Natural killer cell (primary cell): ENCODE data around the gene CD48. TPM values are rescaled to one million over a fixed set of nuclear protein-coding genes. Genes with fewer than 3 reads are reported as not detected.
A peak's percentile ranks its signal among the peaks of the same experiment; 100 is the strongest.

ENCODE experiments used
- ATAC-seq, 3 donors: fragments of 150-1000 bp in 2 of 3; fragments of 200-7000 bp in 1 of 3; cut with Tn5 transposase; 1 replicate in 1 of 3; 2 replicates in 2 of 3; pipeline ENCODE4 v1.10.0; 2021; ENCODE audit warnings: mild to moderate bottlenecking in 2 of 3, moderate library complexity in 2 of 3
- DNase-seq, 2 donors: peaks; one replicate each; pipeline versions ENCODE4 v3.0.0 to v3.0.0-alpha.2; 2013 to 2021; ENCODE audit warnings: mixed read lengths in 1 of 2
- H3K27ac ChIP-seq: one replicate; pipeline ENCODE4 v1.5.1; 2013; ENCODE audit warnings: mild to moderate bottlenecking, low read length
- H3K27me3 ChIP-seq: one replicate; pipeline ENCODE4 v1.6.1; 2013; ENCODE audit warnings: low read length; ENCODE audit not compliant: control insufficient read depth, insufficient read depth
- H3K36me3 ChIP-seq: one replicate; pipeline ENCODE4 v1.6.1; 2013; ENCODE audit warnings: low read length; ENCODE audit not compliant: control insufficient read depth, insufficient read depth
- H3K4me1 ChIP-seq: one replicate; pipeline ENCODE4 v1.6.1; 2013; ENCODE audit warnings: low read length; ENCODE audit not compliant: control insufficient read depth, insufficient read depth
- H3K4me3 ChIP-seq: one replicate; pipeline ENCODE4 v1.5.1; 2013; ENCODE audit warnings: low read length
- H3K9me3 ChIP-seq: one replicate; pipeline ENCODE4 v1.6.1; 2013; ENCODE audit warnings: low read length; ENCODE audit not compliant: control insufficient read depth, insufficient read depth
- H3K27ac Mint-ChIP-seq, 2 donors: one replicate each; pipeline ENCODE4 v1.8.0; 2022; ENCODE audit warnings: mild to moderate bottlenecking in 2 of 2, mixed read lengths in 2 of 2, moderate library complexity in 1 of 2
- H3K27me3 Mint-ChIP-seq, 2 donors: one replicate each; pipeline ENCODE4 v1.8.0; 2022; ENCODE audit warnings: low read depth in 2 of 2, mixed read lengths in 2 of 2
- H3K36me3 Mint-ChIP-seq: one replicate; pipeline ENCODE4 v1.8.0; 2022; ENCODE audit warnings: mixed read lengths
- H3K4me1 Mint-ChIP-seq, 2 donors: one replicate each; pipeline ENCODE4 v1.8.0; 2022; ENCODE audit warnings: mixed read lengths in 2 of 2
- H3K4me3 Mint-ChIP-seq: one replicate; pipeline ENCODE4 v1.8.0; 2022; ENCODE audit warnings: mild to moderate bottlenecking, moderate library complexity, mixed read lengths
- H3K9me3 Mint-ChIP-seq, 2 donors: one replicate each; pipeline ENCODE4 v1.8.0; 2022; ENCODE audit warnings: mixed read lengths in 2 of 2
- WGBS: methylation state at CpG from one replicate; pipeline ENCODE4 v1.1.7; 2013; ENCODE audit warnings: missing lambda C conversion rate; ENCODE audit not compliant: insufficient coverage; 5-methylcytosine and 5-hydroxymethylcytosine counted together
- intact Hi-C: fragments of 100-400 bp; cut with micrococcal nuclease; formaldehyde crosslinking; loops from one replicate; pipeline ENCODE4 v1.14.2; 2022
- total RNA-seq, 4 donors: library from RNA; stranded (reverse); fragments of 120-200 nt in 1 of 4; gene quantifications; one replicate each; pipeline versions ENCODE4 v1.2.3 to v1.2.4, GENCODE V29; 2013 to 2022
- TF ChIP-seq, protein P1 (sequence below): fragments of 200-600 bp; IDR thresholded peaks from one replicate; pipeline ENCODE4 v1.8.0; 2022; ENCODE audit warnings: antibody characterized with exemption

The CD48 gene
- total RNA-seq, 3 donors from 2014 or later (not counting 1 experiment from before 2014, with no cell fraction given): 213 to 249 (median 223) TPM

- no peak overlapping the region for H3K4me3 Mint-ChIP-seq
- Histone ChIP-seq H3K27ac (no peak overlapping the region), H3K4me1 (peaks cover 53% of the 10 kb centered on the region), H3K9me3 (no peaks in the 10 kb centered on the region), H3K36me3 (peaks cover 68% of the 10 kb centered on the region), H3K4me3 (no peak overlapping the region), H3K27me3 (no peaks in the 10 kb centered on the region)
- 98% methylated on average over 8 of the region's 8 CpGs for WGBS
- peak overlapping the region; percentile 94 to 96 for H3K27ac Mint-ChIP-seq
- intact Hi-C loops: loop anchor here (5.0 kb wide), 1 partner anchor 197 kb away; no protein-coding TSS in a partner anchor
- TF ChIP-seq, protein P1, sequence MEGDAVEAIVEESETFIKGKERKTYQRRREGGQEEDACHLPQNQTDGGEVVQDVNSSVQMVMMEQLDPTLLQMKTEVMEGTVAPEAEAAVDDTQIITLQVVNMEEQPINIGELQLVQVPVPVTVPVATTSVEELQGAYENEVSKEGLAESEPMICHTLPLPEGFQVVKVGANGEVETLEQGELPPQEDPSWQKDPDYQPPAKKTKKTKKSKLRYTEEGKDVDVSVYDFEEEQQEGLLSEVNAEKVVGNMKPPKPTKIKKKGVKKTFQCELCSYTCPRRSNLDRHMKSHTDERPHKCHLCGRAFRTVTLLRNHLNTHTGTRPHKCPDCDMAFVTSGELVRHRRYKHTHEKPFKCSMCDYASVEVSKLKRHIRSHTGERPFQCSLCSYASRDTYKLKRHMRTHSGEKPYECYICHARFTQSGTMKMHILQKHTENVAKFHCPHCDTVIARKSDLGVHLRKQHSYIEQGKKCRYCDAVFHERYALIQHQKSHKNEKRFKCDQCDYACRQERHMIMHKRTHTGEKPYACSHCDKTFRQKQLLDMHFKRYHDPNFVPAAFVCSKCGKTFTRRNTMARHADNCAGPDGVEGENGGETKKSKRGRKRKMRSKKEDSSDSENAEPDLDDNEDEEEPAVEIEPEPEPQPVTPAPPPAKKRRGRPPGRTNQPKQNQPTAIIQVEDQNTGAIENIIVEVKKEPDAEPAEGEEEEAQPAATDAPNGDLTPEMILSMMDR: no peak
- peaks cover 17% of the 10 kb centered on the region for H3K36me3 Mint-ChIP-seq
- no peaks in the 10 kb centered on the region for H3K9me3 Mint-ChIP-seq
- peaks cover 60 to 69% of the 10 kb centered on the region in 2 donors for H3K4me1 Mint-ChIP-seq
- ATAC-seq (no peak), DNase-seq (no peak)
- no peaks in the 10 kb centered on the region for H3K27me3 Mint-ChIP-seq
Measured at GRCh38 chr1:160680399-160680798, 31.2 kb downstream of the CD48 start.

DNA sequence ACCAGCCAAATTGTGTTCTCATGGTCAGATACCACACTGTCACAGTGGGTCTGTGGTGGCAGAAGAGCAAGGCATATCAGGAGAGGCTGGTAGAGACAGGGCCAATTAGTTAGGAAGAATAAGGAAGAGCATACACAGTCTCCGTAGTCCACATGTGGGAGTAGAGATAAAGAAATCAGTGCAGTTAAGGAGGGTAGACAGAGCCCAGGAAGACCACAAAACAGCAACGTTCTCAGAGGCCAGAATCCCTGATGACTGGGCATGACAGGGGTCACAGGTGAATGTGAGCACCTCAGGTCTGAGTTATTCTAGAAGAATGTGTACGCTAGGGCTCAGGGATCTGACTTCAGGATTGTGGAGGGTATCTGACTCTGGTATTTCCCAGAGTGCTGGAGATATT, 31.7 kb downstream of the CD48 start:
- ATAC-seq: no peak
- H3K27me3 ChIP-seq: no peaks in the 10 kb centered on the region
- Mint-ChIP-seq H3K36me3 (peaks cover 17% of the 10 kb centered on the region), H3K9me3 (no peaks in the 10 kb centered on the region), H3K27ac (peak overlapping the region; percentile 68 to 96), H3K4me3 (no peak overlapping the region), H3K4me1 (peaks cover 55 to 66% of the 10 kb centered on the region in 2 donors), H3K27me3 (no peaks in the 10 kb centered on the region)
- H3K36me3 ChIP-seq: peaks cover 66% of the 10 kb centered on the region
- no peak overlapping the region for H3K4me3 ChIP-seq
- TF ChIP-seq, protein P1: no peak
- H3K4me1 ChIP-seq: peaks cover 54% of the 10 kb centered on the region
- no peaks in the 10 kb centered on the region for H3K9me3 ChIP-seq
- no peak overlapping the region for H3K27ac ChIP-seq
- WGBS: 89% methylated on average over 3 of the region's 3 CpGs
- no peak for DNase-seq
- intact Hi-C loops: loop anchor here (5.0 kb wide), 1 partner anchor 197 kb away; no protein-coding TSS in a partner anchor

- Histone ChIP-seq H3K27me3 (no peaks in the 10 kb centered on the region), H3K4me3 (no peak overlapping the region), H3K27ac (no peak overlapping the region), H3K9me3 (no peaks in the 10 kb centered on the region), H3K4me1 (peaks cover 36% of the 10 kb centered on the region), H3K36me3 (peaks cover 56% of the 10 kb centered on the region)
- TF ChIP-seq, protein P1: no peak
- no peak for DNase-seq
- ATAC-seq: no peak
- H3K36me3 Mint-ChIP-seq: peaks cover 17% of the 10 kb centered on the region
- intact Hi-C loops: no loop called here
- H3K4me1 Mint-ChIP-seq: peaks cover 27 to 38% of the 10 kb centered on the region in 2 donors
- H3K4me3 Mint-ChIP-seq: no peak overlapping the region
- peak overlapping the region; percentile 67 for H3K27ac Mint-ChIP-seq
- H3K27me3 Mint-ChIP-seq: no peaks in the 10 kb centered on the region
- no peaks in the 10 kb centered on the region for H3K9me3 Mint-ChIP-seq
- WGBS: 96% methylated on average over 9 of the region's 13 CpGs
Measured at GRCh38 chr1:160676869-160677597, 34.6 kb downstream of the CD48 start.
